ENCODE results near the gene ZBTB47.

The ZBTB47 gene

DNA sequence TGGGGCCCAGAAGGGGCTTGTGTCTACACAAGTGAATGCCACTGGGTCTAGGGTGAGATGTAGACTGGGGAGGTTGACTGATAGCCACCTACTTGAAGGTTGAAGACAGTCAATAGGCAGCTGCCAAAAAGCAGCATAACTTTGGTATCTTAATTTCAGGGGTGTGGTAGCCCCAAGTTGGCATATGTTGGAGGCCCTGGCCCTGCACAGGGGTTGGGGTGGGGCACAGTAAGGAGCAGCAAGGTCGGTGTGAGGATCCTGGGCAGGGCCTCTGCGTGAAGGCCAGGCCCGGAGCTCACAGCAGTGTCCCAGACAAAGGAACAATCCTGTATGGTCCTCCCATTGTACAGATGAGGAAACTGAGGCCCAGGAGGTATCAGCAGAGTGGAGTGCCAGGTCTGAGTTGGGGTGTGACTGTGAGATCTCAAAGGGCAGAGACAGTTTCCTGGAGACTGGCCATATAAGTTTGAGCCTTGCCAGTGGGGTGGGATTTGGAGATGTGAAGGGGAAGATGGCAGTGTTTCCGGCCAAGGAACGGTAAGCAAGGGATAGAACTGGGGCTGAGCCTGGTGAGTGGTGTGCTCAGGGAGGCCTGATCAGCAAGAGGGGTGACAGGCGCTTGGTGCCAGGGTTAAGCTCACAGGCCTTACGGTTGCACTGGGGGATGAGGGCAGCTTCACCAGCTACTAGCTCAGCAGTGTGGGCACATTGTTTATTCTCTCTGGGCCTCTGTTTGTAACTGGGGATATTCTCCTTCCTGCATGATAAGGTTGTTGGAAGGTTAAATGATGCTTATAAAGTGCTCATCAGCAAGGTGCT lies 33.5 kb downstream of the ZBTB47 start:
- no peak for DNase-seq

DNA sequence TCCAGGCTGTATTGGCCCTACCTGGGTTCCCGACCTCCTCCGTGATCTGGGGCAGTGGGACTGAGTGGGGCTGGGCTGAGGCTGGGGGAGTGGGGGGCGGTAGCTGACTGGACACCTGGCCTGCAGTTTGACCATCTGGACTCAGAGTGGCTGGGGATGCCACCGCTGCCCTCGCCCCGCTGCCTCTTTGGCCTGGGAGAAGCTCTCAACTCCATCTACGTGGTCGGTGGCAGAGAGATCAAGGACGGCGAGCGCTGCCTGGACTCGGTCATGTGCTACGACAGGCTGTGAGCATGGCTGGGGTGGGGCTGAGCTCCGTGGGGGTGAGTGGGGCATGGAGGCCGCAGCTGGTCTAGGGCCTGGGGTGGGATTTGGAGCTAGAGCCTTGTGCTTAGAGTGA lies 34.5 kb downstream of the ZBTB47 start:
- DNase-seq, result no peak

DNA sequence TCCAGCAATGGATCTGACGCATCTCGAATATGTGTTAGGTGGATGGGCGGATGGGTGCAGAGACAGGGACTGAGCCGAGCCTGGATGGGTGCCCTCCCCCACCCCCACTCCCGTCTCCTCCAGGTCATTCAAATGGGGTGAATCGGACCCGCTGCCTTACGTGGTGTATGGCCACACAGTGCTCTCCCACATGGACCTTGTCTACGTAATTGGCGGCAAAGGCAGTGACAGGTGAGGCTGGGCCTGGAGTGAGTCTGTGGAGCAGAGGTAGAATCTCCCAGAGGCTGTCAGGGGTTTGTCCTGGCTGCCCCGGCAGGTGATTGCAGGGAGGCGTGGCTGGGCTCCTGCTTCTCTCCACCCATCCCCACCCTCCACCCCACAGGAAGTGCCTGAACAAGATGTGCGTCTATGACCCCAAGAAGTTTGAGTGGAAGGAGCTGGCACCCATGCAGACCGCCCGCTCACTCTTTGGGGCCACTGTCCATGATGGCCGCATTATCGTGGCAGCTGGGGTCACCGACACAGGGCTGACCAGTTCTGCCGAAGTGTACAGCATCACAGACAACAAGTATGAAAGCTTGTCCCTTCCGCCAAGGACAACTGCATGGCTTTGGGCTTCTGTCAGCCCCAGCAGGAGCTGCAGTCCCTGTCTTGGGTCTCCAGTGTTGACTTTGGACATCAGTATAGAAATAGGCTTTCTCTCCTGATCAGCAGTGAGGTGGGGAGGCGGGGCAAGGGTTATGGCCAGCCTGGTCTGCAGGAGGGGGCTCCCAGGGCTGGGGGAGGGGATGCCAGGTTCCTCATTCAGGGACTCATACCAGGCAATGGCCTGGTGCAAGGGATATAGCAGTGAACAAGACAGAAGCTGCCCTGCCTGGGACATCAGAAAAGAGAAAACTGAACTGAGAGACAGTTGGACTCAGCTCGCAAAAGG lies 35.3 kb downstream of the ZBTB47 start:
- DNase-seq, result no peak

DNA sequence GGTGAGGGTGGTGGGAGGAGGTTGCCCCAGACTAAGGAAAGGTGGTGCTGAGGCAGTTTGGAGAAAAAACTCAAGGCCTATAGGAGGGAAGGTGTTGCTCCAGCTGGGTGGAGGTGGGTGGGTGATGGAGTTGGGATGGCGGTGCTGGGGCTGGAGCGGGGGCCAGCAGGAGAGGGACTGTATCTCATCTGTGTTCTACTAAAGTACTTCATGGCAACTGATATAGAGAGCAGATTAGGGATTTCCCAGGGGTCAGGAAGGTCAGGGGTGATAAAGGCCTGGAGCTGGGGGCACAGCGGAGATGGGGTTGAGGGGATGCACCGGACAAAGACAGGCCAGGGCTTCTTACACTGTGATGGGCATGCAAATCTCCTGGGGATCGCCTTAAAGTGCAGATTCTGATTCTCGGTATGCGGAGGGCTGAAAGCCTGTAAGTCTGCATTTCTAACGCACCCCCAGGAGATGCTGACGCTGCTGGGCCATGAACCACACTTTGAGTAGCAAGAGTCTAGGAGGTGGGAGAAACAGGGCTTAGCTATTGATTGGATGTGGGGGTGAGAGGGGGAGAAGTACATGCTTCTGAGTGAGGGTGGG lies 36.0 kb downstream of the ZBTB47 start:
- no peak for DNase-seq

DNA sequence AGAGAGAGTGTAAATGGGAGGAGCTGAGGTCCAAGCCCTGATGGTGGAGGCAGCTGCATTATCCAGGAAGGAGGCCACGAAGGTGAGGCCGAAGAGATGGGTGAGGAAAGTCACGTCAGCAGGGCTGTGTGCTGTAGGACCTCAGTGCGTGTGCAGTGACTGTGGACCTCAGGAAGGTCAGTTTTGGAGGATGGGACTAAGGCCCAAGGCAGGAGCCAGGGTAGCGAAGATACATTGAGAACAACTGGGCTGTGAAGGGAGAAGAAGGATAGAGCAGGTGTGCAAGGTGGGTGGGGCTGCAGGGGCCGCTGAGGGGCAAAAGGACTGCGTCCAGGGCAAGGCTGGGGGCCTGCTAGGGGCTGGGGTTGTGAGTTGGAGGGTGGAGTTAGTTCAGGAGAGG lies 36.7 kb downstream of the ZBTB47 start:
- no peak for DNase-seq

DNA sequence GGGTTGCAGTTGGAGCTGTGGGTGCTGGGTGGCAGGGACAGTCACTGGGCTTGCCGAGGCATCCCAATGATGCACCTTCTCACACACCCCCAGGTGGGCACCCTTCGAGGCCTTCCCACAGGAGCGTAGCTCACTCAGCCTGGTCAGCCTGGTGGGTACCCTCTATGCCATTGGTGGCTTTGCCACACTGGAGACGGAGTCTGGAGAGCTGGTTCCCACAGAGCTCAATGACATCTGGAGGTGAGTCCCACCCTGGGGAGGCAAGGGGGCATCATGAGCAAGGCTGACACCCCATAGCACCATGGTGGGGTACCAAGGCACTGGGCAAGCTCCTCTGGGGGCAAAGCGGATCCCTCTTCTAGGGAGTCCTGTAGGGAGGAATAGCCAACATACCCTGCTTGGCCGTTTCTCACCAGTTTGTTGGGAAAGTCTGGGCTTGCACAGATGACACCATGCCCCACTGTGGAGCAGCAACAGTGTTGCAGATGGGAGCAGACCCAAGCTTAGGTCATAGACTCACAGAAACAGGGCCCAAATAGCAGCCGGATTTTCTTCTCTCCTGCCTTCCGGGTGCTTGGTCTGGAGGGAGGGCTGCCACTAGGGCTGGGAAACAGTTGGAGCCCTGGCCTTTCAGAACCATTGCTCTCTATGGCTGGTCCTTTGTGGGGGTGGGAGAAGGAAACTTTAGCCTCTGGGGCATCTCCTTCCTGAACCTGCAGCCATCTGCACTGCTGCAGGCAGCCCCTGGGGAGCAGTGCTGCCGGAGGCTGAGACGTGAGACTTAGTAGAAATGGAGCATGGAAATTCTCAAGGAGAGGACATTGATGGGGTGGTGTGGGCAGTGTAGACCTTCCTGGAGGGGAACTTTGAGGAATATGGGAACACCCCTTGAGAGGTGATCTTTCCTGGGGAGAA lies 37.5 kb downstream of the ZBTB47 start:
- DNase-seq, result no peak

DNA sequence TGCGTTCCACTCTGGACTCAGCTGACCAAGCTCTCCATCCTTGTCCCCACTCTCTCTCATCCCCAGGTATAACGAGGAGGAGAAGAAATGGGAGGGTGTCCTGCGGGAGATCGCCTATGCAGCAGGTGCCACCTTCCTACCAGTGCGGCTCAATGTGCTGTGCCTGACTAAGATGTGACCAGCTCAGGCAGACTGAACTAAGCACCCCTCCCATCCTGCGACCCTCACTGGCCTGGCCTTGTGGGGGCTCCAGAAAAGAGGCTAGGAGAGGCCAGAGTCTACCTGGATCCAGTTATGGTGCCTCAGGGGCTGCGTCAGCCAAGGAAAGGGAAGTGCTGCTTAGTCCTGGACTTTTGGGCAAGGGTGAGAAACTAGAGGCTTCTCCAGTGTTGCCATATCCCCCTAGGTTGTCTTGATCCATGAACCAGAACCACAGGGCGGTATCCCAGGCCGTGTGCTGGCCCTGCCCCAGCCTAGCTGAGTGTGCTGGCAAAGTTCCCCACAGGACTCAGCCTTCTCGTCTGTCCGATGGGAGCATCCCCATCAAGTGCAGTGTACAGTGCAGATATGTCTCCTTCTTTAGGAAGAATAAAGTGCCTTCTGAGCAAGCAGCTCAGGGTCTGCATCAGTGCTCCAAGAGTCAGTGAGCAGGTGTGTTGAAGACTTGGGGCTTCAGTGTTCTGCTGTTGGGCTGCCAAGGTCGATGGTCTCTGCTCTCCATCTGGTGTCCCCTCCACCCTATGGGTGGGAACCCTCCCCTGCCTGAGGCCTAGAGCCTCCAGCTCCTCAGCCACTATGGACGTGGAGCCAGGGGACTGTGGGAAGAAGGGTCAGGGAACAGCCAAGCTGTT lies 38.5 kb downstream of the ZBTB47 start:
- no peak for DNase-seq

DNA sequence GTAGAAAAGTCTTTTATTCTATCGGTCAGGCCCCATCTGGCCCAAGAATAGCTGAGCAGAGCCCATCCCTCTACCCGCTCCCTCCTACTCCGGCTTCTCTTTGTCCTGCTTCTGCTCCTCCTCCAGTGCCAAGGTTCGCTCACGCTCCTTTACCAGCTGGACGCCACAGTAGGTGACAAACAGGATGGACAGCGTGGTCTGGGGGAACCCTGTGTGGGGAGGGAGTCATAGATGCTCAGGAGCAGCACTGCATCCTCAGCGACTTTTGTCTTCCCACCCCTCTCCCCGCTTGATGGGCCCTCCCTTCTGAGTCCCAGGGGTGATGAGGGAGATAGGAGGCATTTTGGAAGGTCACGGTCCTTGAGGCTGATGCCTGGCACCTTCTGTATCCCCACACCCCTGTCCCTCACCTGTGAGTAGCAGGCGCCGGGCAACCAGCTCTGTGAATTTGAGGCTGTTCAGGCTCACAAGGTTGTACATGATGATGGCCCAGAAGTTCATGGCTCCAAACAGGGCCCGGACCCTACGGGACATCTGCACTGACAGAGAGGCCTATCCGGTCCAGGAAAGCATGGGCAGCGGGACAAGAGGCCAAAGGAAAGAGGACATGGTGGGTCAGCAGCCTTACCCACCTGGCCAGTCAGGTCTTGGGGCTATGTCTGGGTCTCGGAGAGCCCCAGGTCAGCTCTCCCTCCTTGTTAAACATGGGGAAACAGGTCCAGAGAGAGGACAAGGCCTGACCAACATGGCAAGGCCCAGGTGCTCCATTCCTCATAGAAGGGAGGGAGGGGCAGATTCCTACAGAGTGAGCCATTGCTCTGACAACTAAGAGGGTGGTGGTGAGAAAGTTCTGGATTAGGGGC lies 39.4 kb downstream of the ZBTB47 start:
- DNase-seq, result no peak

DNA sequence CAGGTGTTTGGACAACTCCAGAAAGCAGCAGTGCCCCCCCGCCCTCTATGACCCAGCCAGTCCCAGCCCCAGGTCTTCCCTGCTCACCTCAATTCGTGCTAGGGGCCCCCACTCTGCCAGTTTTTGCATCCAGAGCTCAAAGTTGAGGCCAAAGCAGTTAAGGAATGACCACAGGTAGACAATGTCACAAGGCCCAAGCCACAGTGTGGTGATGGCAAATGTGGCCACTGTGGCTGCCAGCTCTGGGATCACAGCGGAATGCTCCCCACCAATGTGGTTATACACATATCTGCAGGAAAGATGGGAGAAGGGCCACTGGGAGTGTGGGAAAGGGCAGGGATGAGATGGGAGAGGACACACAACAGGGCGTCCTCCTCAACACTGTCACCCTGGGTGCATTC lies 40.0 kb downstream of the ZBTB47 start:
- DNase-seq, result no peak

DNA sequence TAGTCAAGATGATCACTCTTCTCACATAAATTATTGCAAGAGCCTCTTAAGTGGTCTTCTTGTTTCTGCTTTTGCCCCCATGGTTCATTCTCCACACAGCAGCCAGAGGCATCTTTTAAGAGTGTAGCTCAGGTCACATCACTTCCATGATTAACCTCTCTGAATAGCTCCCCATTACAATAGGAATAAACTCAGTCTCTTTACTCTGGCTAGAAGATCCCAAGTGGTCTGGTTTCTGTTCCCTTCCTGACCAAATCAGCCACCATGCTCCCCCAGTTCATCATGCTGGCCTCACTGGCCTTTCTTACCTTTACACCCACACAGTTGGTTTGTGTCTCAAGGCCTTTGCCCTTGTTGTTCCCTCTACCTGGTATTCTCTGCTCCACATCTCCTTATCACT lies 40.9 kb downstream of the ZBTB47 start:
- DNase-seq, result no peak

DNA sequence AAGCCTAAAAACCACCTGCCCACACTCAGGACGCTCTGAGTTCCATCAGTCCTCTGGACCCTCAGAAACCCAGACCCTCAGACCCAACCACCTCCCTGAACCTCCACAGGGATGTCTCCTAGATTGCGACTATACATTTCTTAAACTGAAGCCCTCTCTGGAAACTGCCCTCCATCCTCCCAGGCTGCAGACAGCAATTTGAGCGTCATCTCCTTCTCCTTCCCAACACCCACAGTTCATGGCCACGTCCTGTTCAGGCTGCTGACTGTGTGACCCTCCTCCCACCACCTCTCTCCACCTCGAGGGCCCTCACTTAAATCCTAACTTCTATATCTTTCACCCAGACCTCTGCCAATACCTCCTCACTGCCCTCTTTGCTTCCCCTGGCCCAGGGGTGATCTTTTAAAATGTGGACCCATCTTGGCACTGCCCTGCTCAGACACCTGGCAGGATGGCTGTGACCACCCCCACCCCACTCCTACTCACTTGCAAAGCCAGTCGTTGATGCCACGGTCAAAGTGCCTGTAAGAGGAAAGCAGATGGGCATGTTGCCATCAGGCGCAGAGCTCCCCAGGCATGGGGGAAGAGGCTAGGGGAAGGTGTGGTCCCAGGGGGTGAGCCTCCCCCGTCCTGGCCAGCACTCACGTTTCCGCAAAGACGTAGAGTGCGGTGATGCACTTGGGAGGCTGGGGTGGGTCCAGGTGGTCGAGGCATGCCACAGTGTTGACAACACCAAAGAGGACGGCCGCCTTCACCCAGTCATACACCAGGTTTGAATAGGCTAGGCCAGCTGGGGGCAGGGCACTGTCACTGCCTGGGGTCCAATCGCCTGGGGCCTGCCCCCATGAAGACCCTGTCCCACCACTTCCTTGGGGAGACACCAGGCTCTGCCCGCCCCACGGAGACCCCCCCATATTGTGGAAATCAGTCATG lies 43.1 kb downstream of the ZBTB47 start:
- no peak for DNase-seq

DNA sequence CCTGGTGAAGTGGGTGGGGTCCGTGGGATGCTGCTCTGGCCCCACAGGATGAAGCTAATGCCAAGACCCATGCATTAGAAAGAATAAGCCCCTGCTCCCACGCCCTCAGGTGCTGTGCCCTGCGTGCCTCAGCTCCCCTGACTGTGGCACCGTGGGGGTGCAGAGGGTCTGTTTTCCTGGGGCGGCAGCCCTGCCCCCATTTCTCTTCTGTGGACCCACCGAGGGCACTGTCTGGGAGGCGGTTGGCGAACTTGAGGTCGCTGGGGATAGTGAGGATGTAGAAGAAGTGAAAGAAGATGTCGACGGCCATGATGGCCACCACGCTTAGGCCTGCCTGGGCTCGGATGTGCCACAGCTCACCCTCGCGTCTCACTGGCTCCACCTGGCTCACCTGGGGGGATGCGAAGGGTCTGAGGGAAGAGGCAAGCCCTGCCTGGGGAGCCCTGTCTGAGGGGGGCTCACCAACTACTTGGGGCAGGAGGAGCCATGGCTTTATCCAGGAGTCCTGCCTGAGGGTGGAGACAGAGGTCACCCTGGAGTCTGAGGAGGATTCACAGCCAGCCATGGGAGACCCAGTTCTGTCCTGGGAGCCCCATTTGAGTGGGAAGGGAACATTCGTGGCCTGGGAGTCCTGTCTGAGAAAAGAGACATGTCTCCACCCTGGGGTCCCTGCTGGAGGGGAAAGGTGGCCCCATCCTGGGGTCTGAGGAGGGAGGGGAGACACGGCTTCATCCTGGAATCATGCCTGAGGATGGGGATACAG lies 44.0 kb downstream of the ZBTB47 start:
- no peak for DNase-seq

DNA sequence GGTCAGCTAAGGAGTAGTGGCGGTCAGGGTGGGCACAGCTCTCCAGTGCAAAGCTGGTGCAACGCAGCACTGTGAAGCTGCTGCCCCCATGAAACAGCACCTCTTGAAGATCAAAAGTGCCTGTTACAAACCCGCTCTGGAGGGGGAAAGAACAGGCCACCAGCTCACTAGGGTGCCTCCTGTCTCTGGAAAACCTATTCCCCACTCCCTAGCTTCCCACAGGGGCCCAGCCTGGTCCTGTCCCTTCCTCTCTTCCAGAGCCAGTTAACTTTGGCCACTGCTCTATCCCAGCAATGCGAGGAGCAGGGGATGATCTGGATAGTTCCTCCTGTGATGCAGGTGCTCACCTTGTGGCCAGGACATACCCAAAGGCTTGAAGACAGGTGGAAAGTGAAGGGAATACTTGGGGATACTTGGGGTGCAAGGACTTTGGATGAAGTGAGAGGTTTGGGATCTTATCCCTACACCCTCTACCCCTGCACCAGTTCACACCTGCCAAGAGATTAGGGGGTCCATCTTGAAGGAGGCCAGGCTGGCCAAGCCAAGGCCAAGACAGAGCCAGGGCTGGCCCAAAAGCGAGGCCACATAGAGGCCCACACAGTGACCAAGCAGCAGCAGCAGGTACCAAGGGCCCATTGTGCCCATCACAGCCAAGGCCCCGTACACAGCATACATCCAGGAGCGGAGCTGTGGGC lies 44.9 kb downstream of the ZBTB47 start:
- no peak for DNase-seq

DNA sequence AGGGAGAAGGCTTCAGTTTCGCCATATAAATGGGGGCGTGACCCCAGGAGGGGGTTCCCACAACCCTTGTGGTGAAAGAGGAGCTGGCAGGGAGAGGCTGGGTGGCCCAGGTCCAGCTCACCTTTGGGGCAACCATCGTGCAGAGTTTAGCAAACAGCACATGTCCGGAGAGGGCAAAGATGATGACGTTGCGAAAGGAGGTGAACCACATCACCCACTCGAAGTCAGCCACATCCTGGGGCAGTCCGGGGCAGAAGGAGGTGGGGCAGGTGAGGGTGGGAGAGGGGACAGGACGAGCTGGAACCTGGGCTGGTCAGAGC lies 45.4 kb downstream of the ZBTB47 start:
- no peak for DNase-seq

DNA sequence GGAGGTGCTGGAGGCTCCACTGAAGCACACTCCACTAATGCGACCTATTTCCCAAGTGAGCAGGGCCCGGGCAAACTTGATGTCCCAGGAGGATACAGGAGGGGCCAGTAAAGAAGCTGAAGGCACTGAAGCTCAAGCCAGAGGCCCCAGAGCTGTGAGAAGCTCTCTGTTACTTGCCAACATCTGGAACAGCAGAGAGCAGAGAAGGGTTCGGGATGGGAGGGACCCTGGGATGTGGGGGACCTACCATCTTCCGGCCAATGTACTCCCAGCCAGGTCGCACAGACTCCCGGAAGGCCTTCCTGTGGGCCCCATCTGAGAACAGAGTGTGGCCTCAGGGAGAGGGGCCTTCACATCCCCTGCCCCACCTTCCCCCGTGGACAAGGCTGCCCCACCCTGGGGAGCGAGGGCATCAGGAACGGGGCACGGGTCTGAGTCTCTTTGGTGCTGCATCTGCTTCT lies 46.0 kb downstream of the ZBTB47 start:
- no peak for DNase-seq

DNA sequence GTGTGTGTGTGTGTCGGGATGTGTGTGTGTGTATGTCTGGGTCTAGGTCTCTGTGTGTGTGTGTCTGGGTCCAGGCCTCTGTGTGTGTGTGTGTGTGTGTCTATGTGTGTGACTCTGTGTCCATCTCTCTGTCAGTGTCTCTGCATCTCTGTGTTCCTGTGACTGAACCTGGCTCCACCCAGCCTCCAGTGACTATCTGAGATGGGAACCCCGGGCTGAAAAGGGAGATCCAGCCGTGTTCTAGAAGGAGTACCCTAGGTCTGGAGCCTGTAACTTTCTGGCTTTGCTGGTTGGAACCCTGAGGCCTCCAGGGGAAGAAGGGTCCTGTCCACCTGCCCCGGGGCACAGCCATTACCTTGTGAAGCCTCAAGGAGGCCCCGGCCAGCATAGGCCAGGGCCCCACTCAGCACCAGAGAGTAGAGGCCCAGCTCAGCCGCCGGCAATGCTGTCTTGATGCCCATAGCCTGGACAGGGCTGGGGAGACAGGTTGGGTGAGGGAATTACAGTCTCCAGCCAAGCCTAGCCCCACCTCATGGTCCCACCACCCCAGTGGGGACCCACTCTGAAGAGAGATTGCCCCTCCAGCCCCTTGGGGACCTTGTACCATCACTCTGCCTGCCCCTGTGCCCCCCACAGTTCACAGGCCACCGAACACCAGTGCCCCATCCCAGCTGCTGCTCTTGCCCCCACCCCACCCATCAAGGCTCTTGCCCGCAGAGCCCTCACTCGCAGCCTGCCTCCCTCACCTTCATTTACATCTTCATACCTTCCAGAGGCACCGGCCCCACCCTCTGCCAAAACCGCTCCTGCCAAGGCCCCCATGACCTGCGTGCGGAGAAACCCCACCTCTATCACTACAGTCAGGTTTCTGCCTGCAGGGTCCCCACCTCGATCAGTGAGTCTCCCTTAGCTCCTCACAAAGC lies 47.1 kb downstream of the ZBTB47 start:
- no peak for DNase-seq
